KOPT-K1 (cell line): ENCODE results near the gene FGF14.

ENCODE experiments used
- H3K27ac ChIP-seq: fragments of 200-600 bp; sonication (generic); 2 replicates; pipeline ENCODE4 v1.5.1; 2016; ENCODE audit warnings: antibody characterized with exemption, mild to moderate bottlenecking, low read depth, low read length; ENCODE audit not compliant: poor library complexity, severe bottlenecking
- H3K36me3 ChIP-seq: fragments of 200-600 bp; sonication (generic); 2 replicates; pipeline ENCODE4 v1.5.1; 2017; ENCODE audit warnings: antibody characterized with exemption, mild to moderate bottlenecking, low read length, moderate library complexity; ENCODE audit not compliant: insufficient read depth
- H3K9me3 ChIP-seq: fragments of 200-600 bp; sonication (generic); 2 replicates; pipeline ENCODE4 v1.5.1; 2017; ENCODE audit warnings: antibody characterized with exemption, low read length, mild to moderate bottlenecking; ENCODE audit not compliant: insufficient read depth, poor library complexity, severe bottlenecking

Gene FGF14

DNA sequence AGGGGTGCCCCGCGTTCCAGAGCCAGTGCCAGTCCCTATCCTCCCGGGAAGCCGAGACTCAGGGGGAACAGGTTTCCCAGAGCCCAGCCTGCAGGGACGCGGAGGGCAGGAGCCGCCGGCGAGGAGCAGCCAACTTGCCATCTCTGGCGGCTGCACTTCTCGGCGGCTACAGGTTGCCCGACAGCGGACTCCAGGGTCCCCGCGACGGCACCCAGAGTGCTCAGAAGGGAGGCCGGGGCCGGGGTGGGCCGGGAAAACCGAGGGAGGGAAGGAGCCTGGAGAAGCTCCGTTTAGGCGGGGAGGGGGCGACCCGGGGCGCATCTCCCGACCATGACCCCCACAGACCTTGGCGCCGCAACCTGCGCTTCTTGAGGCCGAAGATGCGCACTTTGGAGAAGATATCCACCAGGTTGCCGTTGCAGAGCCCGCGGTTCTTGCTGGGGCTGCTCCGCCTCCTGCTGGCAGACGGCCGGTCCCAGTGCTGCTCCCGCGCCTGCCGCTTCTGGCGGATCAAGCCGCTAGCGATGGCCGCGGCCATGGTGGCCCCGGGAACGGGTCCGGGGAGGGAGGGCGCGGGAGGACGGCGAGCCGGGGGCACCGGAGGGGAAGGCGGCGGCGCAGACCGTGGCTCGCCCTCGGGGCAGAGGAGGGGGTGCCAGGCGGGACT lies 485.6 kb downstream of the FGF14 start:
- H3K36me3 ChIP-seq, result no peaks in the 10 kb centered on the region

DNA sequence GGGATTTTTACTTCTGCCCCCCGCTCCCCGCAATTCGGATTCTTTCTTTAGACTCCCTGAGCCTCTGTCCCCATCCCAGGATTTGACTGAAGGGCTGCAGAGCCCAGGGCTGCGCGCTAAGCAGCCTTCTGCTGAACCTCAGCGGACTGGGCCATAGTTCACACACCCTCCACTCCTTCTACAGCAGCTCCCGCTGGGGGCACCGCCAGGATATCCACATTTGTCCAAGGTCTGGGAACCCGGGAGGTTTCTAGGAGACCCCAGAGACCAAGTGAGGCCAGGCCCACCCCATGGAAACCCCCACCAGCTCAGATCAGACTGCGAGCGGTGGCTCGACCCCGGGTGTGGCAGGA lies 486.1 kb downstream of the FGF14 start:
- peaks cover 8% of the 10 kb centered on the region for H3K9me3 ChIP-seq
- H3K36me3 ChIP-seq, result no peaks in the 10 kb centered on the region
- H3K27ac ChIP-seq, result no peak overlapping the region

More for the DNA sequence above, 485.6 kb downstream of the FGF14 start:
- peaks cover 8% of the 10 kb centered on the region for H3K9me3 ChIP-seq
- no peak overlapping the region for H3K27ac ChIP-seq

DNA sequence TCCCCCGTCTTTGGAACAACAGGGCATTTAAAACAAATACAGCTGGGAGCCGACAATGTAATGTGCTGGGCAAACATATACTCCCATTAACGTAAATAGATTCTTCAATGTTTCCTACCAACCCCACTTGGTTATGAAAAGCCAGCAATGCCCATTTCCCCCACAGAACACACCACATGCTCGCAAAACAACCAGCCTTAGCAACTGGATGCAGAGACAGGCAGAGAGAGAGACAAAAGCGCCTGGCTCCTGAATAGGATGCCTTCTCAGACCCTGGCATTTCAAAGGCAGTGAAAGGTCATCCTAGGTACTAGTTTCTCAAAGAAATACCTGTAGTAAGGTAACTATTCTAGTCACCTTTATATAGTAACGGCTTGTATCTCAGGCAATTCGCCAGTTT lies 486.5 kb downstream of the FGF14 start:
- Histone ChIP-seq H3K27ac (no peak overlapping the region), H3K36me3 (no peaks in the 10 kb centered on the region), H3K9me3 (peaks cover 8% of the 10 kb centered on the region)

GRCh38 chr13:101911752-101912151 lies 490.1 kb downstream of the FGF14 start:
- H3K36me3 ChIP-seq, result no peaks in the 10 kb centered on the region
- peaks cover 8% of the 10 kb centered on the region for H3K9me3 ChIP-seq

GRCh38 chr13:101903890-101904289 lies 498.0 kb downstream of the FGF14 start:
- no peak overlapping the region for H3K27ac ChIP-seq

More at GRCh38 chr13:101911752-101912151, 490.1 kb downstream of the FGF14 start:
- H3K27ac ChIP-seq, result no peak overlapping the region

DNA sequence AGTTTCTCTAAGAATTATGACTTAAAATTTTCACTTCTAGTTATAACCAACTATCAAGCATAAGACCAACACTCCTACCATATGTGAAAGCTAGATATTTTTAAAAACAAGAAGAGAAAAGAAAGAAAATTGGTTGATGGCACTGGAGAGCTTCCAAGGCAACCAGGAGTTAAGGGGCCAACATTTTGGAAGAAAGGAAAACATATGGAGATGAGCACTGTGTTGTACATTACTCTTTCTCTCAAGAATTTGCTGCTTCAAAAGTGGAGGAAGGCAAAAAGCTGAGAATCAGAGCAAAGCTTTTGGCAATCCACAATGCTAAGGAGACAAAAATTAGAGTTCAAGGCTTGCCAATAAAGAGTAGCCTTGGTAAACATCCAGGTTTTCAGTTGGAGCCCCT lies 503.2 kb downstream of the FGF14 start:
- Histone ChIP-seq H3K27ac (no peak overlapping the region), H3K9me3 (no peaks in the 10 kb centered on the region), H3K36me3 (no peaks in the 10 kb centered on the region)

More at GRCh38 chr13:101903890-101904289, 498.0 kb downstream of the FGF14 start:
- Histone ChIP-seq H3K36me3 (no peaks in the 10 kb centered on the region), H3K9me3 (no peaks in the 10 kb centered on the region)

GRCh38 chr13:101896541-101896940 lies 505.3 kb downstream of the FGF14 start:
- Histone ChIP-seq H3K27ac (no peak overlapping the region), H3K9me3 (no peaks in the 10 kb centered on the region), H3K36me3 (no peaks in the 10 kb centered on the region)

- no peaks in the 10 kb centered on the region for H3K36me3 ChIP-seq
- H3K27ac ChIP-seq, result no peak overlapping the region
- H3K9me3 ChIP-seq, result no peaks in the 10 kb centered on the region
Measured at GRCh38 chr13:101893021-101893420, 508.8 kb downstream of the FGF14 start.

DNA sequence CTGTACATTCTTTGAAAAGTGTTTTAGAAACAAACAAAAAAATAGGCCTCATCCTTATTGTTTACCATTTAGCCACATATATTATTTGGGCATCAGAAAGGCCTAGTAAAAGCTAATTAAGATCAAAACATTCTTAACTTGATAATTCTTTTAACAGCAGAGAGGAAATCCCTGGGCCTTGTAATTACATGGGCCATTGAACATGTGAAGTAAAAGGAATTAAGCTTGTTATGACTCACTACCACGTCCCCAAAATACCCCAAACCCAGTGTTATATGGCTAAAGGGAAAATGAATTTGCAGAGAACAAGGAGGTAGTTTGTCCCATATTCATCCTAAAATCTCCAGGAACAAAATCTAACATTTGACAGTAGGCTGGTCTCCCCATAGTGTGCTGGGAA lies 509.6 kb downstream of the FGF14 start:
- no peaks in the 10 kb centered on the region for H3K36me3 ChIP-seq
- H3K27ac ChIP-seq, result no peak overlapping the region
- no peaks in the 10 kb centered on the region for H3K9me3 ChIP-seq

DNA sequence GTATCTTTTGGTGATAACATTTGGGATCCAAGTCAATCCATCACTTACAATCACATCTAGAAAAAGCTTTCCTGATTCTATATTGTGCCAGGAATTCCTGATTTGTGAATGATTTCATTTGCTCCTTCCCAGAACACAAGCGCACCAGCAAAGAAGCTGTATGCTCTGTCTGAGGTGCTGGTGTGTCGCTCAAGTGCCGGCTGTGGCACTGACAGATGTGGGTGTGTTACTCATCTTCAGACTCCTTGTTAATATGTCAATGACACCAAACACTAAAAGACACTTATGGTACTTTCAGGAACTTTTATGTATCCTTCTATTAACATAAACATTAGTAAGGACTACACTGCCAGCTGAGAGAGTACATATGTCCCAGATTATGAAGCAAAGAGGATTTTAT lies 520.3 kb downstream of the FGF14 start:
- no peaks in the 10 kb centered on the region for H3K36me3 ChIP-seq
- no peak overlapping the region for H3K27ac ChIP-seq
- H3K9me3 ChIP-seq, result no peaks in the 10 kb centered on the region

DNA sequence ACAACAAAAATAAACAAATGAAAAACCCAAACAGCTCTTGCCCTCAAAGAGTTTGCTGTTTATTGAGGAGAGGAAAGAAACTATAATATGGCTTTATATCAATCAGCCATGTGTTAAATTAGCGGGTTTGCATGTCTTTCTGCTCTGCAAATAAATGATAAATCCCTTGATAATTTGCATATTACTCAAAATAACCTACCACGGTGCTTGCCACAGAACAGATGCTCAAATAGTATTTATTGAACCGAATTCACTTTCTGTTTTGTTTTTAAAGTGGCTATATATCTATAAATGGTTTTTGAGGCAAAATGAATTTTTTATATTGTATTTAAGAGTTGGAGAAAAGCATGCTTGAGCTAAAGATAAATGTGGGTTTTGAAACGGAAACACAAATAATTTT lies 521.3 kb downstream of the FGF14 start:
- Histone ChIP-seq H3K36me3 (no peaks in the 10 kb centered on the region), H3K9me3 (no peaks in the 10 kb centered on the region), H3K27ac (no peak overlapping the region)

GRCh38 chr13:101876951-101877350 lies 524.9 kb downstream of the FGF14 start:
- no peaks in the 10 kb centered on the region for H3K36me3 ChIP-seq

GRCh38 chr13:101875717-101876393 lies 526.0 kb downstream of the FGF14 start:
- no peaks in the 10 kb centered on the region for H3K9me3 ChIP-seq

More at GRCh38 chr13:101876951-101877350, 524.9 kb downstream of the FGF14 start:
- no peaks in the 10 kb centered on the region for H3K9me3 ChIP-seq
- no peak overlapping the region for H3K27ac ChIP-seq

DNA sequence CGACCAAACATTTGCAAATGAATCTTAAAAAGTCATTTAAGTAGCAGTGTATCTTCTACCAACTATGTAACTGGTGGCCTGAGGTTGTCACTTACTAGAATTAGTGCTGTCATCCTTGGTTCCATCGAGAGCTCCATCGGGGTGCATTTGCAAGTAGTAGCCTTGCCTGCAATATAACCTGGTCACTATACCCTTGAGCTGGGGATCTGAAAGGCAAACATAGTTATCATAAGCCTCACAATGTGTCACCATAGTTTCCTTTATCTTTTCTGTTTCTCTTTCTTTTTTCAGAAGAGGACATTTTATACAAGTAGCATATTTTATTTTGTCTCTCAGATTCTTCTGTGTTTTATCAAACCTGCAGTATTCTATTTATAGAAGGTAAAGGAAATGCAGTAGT lies 526.8 kb downstream of the FGF14 start:
- H3K36me3 ChIP-seq, result no peaks in the 10 kb centered on the region
- H3K27ac ChIP-seq, result no peak overlapping the region
- no peaks in the 10 kb centered on the region for H3K9me3 ChIP-seq

More at GRCh38 chr13:101875717-101876393, 526.0 kb downstream of the FGF14 start:
- Histone ChIP-seq H3K27ac (no peak overlapping the region), H3K36me3 (no peaks in the 10 kb centered on the region)

- Histone ChIP-seq H3K9me3 (no peaks in the 10 kb centered on the region), H3K36me3 (no peaks in the 10 kb centered on the region), H3K27ac (no peak overlapping the region)
Measured at GRCh38 chr13:101869553-101869952, 532.3 kb downstream of the FGF14 start.
